Aorta (tissue), 5 donors: Measurements from ENCODE around the gene HOXB3. TPM values are rescaled to one million over a fixed set of nuclear protein-coding genes. Genes with fewer than 3 reads are reported as not detected.

ENCODE experiments used
- ATAC-seq: fragments of 200-7000 bp; cut with Tn5 transposase; one replicate; pipeline ENCODE4 v1.9.1; 2022; ENCODE audit warnings: moderate library complexity; ENCODE audit not compliant: low FRiP score
- DNase-seq, 2 donors: peaks; one replicate each; pipeline ENCODE4 v3.0.0-alpha.2; 2020
- H3K27ac ChIP-seq, 2 donors: one replicate each; pipeline ENCODE4 v1.5.1; 2013; ENCODE audit warnings: low read length in 2 of 2, mild to moderate bottlenecking in 2 of 2, moderate library complexity in 2 of 2, control low read depth in 1 of 2, inconsistent platforms in 1 of 2, low read depth in 1 of 2
- H3K27me3 ChIP-seq, 2 donors: one replicate each; pipeline ENCODE4 v1.6.1; 2013; ENCODE audit warnings: control low read depth in 1 of 2, low read length in 1 of 2, mild to moderate bottlenecking in 1 of 2, moderate library complexity in 1 of 2; ENCODE audit not compliant: insufficient read depth in 2 of 2, control insufficient read depth in 1 of 2
- H3K36me3 ChIP-seq, 2 donors: one replicate each; pipeline ENCODE4 v1.6.1; 2013; ENCODE audit warnings: control low read depth in 1 of 2, low read length in 1 of 2, mild to moderate bottlenecking in 1 of 2; ENCODE audit not compliant: insufficient read depth in 2 of 2, control insufficient read depth in 1 of 2
- H3K4me1 ChIP-seq, 2 donors: one replicate each; pipeline ENCODE4 v1.6.1; 2013; ENCODE audit warnings: low read length in 2 of 2, control low read depth in 1 of 2, mild to moderate bottlenecking in 1 of 2, moderate library complexity in 1 of 2; ENCODE audit not compliant: insufficient read depth in 2 of 2, control insufficient read depth in 1 of 2
- H3K4me3 ChIP-seq, 2 donors: one replicate each; pipeline ENCODE4 v1.5.1; 2013; ENCODE audit warnings: low read length in 2 of 2, control low read depth in 1 of 2, mild to moderate bottlenecking in 1 of 2
- H3K9me3 ChIP-seq: one replicate; pipeline ENCODE4 v1.6.1; 2013; ENCODE audit warnings: mild to moderate bottlenecking, low read length; ENCODE audit not compliant: control insufficient read depth
- whole genome bisulfite sequencing, 2 donors: extraction: QIAGEN DNeasy Blood & Tissue Kit; methylation state at CpG; one replicate each; pipeline ENCODE4 v1.1.7; 2013; 5-methylcytosine and 5-hydroxymethylcytosine counted together
- intact Hi-C, 2 donors: fragments of 100-400 bp; cut with DNase I; formaldehyde crosslinking; loops; one replicate each; pipeline versions ENCODE4 v1.14.2 to v1.15.0; 2022
- polyA plus RNA-seq, 2 donors: library from polyadenylated mRNA; stranded (reverse); fragments of 200-250 nt; gene quantifications; one replicate each; pipeline ENCODE4 v1.2.3, GENCODE V29; 2013
- total RNA-seq, 2 donors: library from RNA; stranded (reverse); fragmentation: NEBNext Ultra II Directional; extraction: Animal tissue kit (Norgen Biotek cat#: 25700); gene quantifications; one replicate each; pipeline ENCODE4 v1.2.1, GENCODE V29; 2021
- donor health status: healthy with polysubstance abuse.
- donor health status: Bipolar disorder and iron deficiency.
- donor health status: DM: no; HTN: no; CAD: no.
- donor health status: DM: no; HTN: no; CAD: no.
- donor health status: DM: yes; HTN: yes; CAD: no.

Gene HOXB3
- total and polyA plus RNA-seq, 4 donors = 2.4 to 62.9 (median 25.3) TPM

- no peak for DNase-seq
- H3K4me3 ChIP-seq = no peak overlapping the region
- no peak for ATAC-seq
- no peak overlapping the region for H3K27ac ChIP-seq
- no peaks in the 10 kb centered on the region for H3K4me1 ChIP-seq
- intact Hi-C loops = no loop called here
- 79 to 82% methylated on average over 14 of the region's 14 CpGs for WGBS, 2 donors
- H3K27me3 ChIP-seq = no peaks in the 10 kb centered on the region
- H3K9me3 ChIP-seq = no peaks in the 10 kb centered on the region
- no peaks in the 10 kb centered on the region for H3K36me3 ChIP-seq
Measured at GRCh38 chr17:48527547-48527932, 62.5 kb downstream of the HOXB3 start.

DNA sequence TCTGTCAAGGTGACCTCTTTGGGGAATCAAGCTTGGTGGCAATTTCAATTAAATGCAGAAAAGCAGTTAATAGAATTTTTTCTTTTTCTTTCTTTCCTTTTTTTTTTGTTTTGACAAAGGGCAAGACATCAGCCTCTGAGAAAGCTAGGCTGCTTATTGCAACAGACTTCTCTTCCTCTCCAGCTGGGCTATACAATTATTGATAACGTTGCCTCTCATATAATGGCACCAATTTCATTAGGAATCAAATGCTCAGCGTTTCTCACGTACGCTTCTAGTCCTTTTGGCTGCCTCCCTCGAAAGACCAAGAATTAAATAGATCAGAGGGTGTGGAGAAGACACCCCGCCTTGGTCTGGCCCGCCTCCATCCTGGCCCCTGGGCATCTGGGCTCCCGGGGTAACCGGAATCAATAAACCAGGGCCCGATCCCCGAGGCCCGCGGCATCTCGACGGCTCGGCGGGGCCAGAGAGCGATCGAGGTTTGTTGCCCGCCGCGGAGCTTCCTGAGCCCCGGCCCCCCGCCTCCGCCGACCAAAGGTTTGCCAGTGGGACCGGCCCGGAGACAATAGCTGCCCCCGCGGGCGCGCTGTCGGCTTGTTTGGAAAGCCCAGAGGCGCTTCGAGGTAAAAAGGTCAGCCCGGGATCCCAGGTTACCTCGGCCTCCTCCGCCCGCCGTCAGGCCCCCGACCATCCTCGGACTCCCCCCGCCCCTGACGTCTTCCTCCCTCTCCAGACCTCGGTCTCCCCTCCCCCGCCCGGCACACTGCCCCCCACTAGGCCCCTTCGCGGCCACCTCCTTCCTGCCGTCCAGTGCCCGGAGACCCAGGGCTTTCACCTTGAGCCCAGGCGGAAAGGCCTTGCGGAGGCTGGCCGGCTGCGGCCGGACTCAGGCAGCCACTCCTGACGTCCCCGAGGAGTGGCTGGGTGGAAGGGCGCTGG lies 63.2 kb downstream of the HOXB3 start:
- Histone ChIP-seq H3K27ac (no peak overlapping the region), H3K4me1 (no peaks in the 10 kb centered on the region), H3K4me3 (no peak overlapping the region), H3K27me3 (no peaks in the 10 kb centered on the region), H3K36me3 (no peaks in the 10 kb centered on the region), H3K9me3 (no peaks in the 10 kb centered on the region)
- WGBS, 2 donors = 39 to 49% methylated on average over 46 to 59 of the region's 59 CpGs
- ATAC-seq (no peak), DNase-seq (no peak)
- intact Hi-C loops = no loop called here

DNA sequence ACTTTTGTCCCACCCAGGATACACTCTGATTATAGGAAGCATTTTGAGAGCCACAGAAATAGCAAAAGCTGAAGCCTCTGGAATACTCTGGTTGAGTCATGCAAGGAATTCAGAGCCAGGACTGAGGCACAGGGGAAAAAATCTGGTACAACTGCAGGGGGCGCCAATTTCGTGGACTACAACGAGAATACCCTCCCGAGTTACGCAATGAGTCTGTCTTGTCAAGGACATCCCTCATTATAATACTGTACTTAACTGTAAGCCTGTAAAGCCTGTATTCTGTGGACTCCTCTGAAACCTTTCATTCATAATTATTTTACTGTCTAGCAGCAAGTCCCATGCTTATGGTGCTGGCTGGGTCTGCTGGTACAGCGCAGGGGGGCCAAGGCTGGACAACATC lies 67.0 kb downstream of the HOXB3 start:
- WGBS, 2 donors = 53 to 59% methylated on average over 6 of the region's 6 CpGs
- intact Hi-C loops = no loop called here

GRCh38 chr17:48522031-48522653 lies 67.9 kb downstream of the HOXB3 start:
- intact Hi-C loops = no loop called here
- Histone ChIP-seq H3K4me3 (no peak overlapping the region), H3K27me3 (no peaks in the 10 kb centered on the region), H3K27ac (no peak overlapping the region), H3K4me1 (no peaks in the 10 kb centered on the region), H3K9me3 (no peaks in the 10 kb centered on the region), H3K36me3 (no peaks in the 10 kb centered on the region)
- no peak for ATAC-seq
- 63 to 65% methylated on average over 8 of the region's 8 CpGs for WGBS, 2 donors
- DNase-seq = no peak

More for the DNA sequence above, 67.0 kb downstream of the HOXB3 start:
- Histone ChIP-seq H3K36me3 (no peaks in the 10 kb centered on the region), H3K27ac (no peak overlapping the region), H3K4me3 (no peak overlapping the region), H3K9me3 (no peaks in the 10 kb centered on the region), H3K4me1 (no peaks in the 10 kb centered on the region), H3K27me3 (no peaks in the 10 kb centered on the region)
- ATAC-seq (no peak), DNase-seq (no peak)

GRCh38 chr17:48520631-48521079 lies 69.4 kb downstream of the HOXB3 start:
- no peaks in the 10 kb centered on the region for H3K9me3 ChIP-seq
- intact Hi-C loops = no loop called here
- H3K36me3 ChIP-seq = no peaks in the 10 kb centered on the region
- DNase-seq (no peak), ATAC-seq (no peak)
- H3K4me3 ChIP-seq = no peak overlapping the region
- no peak overlapping the region for H3K27ac ChIP-seq
- no peaks in the 10 kb centered on the region for H3K4me1 ChIP-seq
- 41 to 56% methylated on average over 1 of the region's 1 CpG for WGBS, 2 donors
- H3K27me3 ChIP-seq = no peaks in the 10 kb centered on the region

DNA sequence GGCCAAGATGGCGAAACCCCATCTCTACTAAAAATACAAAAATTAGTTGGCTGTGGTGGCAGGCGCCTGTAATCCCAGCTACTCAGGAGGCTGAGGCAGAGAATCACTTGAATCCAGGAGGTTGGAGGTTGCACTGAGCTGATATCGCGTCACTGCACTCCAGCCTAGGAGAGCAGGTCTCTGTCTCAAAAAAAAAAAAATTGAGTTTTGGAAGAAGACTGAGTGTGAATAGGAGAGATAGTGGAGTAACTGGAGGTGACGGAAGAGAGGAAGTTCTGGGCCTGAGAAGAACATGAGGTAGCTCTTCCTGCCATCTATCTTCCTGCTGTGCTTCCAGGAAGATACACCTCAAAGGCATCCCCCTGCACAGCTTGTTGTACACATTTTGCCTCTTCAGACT lies 70.6 kb downstream of the HOXB3 start:
- intact Hi-C loops = no loop called here
- H3K27me3 ChIP-seq = peaks cover 0 to 2% of the 10 kb centered on the region in 2 donors
- 77 to 85% methylated on average over 5 of the region's 5 CpGs for WGBS, 2 donors
- ATAC-seq (no peak), DNase-seq (no peak)
- no peaks in the 10 kb centered on the region for H3K9me3 ChIP-seq
- H3K4me1 ChIP-seq = no peaks in the 10 kb centered on the region
- H3K4me3 ChIP-seq = no peak overlapping the region
- H3K27ac ChIP-seq = no peak overlapping the region
- H3K36me3 ChIP-seq = no peaks in the 10 kb centered on the region

GRCh38 chr17:48517478-48517877 lies 72.6 kb downstream of the HOXB3 start:
- H3K4me1 ChIP-seq = no peaks in the 10 kb centered on the region
- ATAC-seq (no peak), DNase-seq (no peak)
- H3K36me3 ChIP-seq = no peaks in the 10 kb centered on the region
- no peak overlapping the region for H3K4me3 ChIP-seq
- intact Hi-C loops = no loop called here
- no peak overlapping the region for H3K27ac ChIP-seq
- WGBS, 2 donors = 40 to 42% methylated on average over 3 of the region's 3 CpGs
- peaks cover 0 to 2% of the 10 kb centered on the region in 2 donors for H3K27me3 ChIP-seq
- no peaks in the 10 kb centered on the region for H3K9me3 ChIP-seq

DNA sequence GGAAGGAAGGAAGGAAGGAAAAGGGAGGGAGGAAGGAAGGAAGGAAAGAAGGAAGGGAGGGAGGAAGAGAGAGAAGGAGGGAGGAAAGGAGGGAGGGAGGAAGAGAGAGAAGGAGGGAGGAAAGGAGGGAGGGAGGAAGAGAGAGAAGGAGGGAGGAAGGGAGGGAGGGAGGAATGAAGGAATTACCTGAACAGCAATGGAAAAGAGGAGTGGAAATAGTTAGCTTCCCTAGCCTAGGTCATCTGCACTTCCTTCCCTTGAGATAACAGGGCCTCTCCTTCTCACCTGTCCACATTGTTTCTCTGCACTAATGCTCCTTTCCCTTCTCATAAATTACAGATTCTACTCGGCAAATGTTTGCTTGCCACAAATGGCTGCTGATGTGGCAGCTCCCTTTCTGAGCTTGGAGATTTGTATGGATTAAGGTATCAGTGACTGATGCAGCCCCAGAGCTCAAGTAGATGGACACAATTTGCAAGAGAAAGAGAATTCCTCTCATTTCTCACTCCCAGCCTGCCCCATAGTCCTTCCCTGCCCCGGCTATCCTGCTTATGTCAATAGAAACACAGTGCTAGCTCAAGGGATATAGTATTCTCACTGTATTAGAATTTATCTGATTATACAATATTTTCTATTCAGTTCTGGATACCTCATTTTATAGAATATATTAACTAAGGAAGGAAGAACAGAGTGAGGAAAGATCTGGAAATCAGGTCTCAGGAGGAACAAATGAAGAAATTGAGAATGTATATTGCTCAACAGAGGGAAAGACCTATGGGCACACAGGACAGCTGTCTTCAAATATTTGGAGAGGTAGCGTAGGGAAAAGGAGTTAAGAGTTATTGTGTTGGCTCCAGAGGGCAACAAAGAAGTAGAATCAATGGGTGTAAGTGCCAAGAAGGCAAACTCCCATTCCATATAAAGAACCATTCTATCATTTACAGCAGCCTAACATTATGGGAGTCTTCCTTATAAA lies 73.8 kb downstream of the HOXB3 start:
- Histone ChIP-seq H3K4me3 (no peak overlapping the region), H3K27ac (no peak overlapping the region), H3K27me3 (peaks cover 0 to 2% of the 10 kb centered on the region in 2 donors), H3K9me3 (no peaks in the 10 kb centered on the region), H3K4me1 (no peaks in the 10 kb centered on the region), H3K36me3 (no peaks in the 10 kb centered on the region)
- ATAC-seq (no peak), DNase-seq (no peak)
- WGBS, 2 donors = 53 to 64% methylated on average over 3 of the region's 3 CpGs
- intact Hi-C loops = no loop called here
